K562 (cell line): Measurements from ENCODE around the gene SYNRG. TPM values are rescaled to one million over a fixed set of nuclear protein-coding genes. Genes with fewer than 3 reads are reported as not detected.

ENCODE experiments used
- ATAC-seq: fragments of 200-7000 bp; cut with Tn5 transposase; 3 replicates; pipeline ENCODE4 v1.9.1; 2020; ENCODE audit warnings: moderate library complexity
- BruUV-seq: library from RNA; stranded (reverse); fragments of 400-500 nt; replicated peaks from 2 replicates; lab custom pipeline; 2021; lab: Mats Ljungman, UMichigan
- CTCF ChIA-PET: fragments of 300-600 bp; formaldehyde crosslinking; extraction: SDS; loops from one replicate; lab custom pipeline; 2021; ENCODE audit warnings: low intra/inter-chr PET ratio; lab: Yijun Ruan, JAX
- POLR2A ChIA-PET: fragments of 300-600, 350-650 bp; sonication (Branson Sonifier 250); formaldehyde crosslinking; extraction: SDS; loops from one replicate; lab custom pipeline; 2021; ENCODE audit warnings: antibody characterized with exemption, inconsistent platforms; lab: Yijun Ruan, JAX
- DNase-seq, 4 experiments: peaks; one replicate each; pipeline versions ENCODE4 v3.0.0 to v3.0.0-alpha.2; 2011 to 2018; ENCODE audit warnings: low spot score in 3 of 4, mixed read lengths in 3 of 4; ENCODE audit errors: extremely low read depth in 1 of 4
- FAIRE-seq: peaks from 2 replicates; lab custom pipeline; 2011; peaks lifted over from hg19 to GRCh38; lab: Jason Lieb, UNC
- H2AFZ ChIP-seq: 2 replicates; pipeline ENCODE4 v1.6.0; 2011; ENCODE audit warnings: low read depth, low read length, control low read depth, inconsistent platforms
- H3K27ac ChIP-seq: fragments of 200-600 bp; 3 replicates; pipeline ENCODE4 v1.8.0; 2011; ENCODE audit warnings: low read depth, mild to moderate bottlenecking, control low read depth, inconsistent platforms, low read length, moderate library complexity, mixed read lengths; ENCODE audit errors: extremely low read depth
- H3K27me3 ChIP-seq, 2 experiments: fragments of 300-600 bp in 1 of 2; 2 replicates in 1 of 2; 3 replicates in 1 of 2; pipeline versions ENCODE4 v1.6.0 to v1.8.0; 2011; ENCODE audit warnings: inconsistent platforms in 2 of 2, low read length in 2 of 2, mild to moderate bottlenecking in 1 of 2, mixed read lengths in 1 of 2, moderate library complexity in 1 of 2; ENCODE audit not compliant: control insufficient read depth in 2 of 2, insufficient read depth in 2 of 2
- H3K36me3 ChIP-seq: fragments of 300-600 bp; 3 replicates; pipeline ENCODE4 v1.8.0; 2011; ENCODE audit warnings: mild to moderate bottlenecking, low read length, inconsistent platforms; ENCODE audit not compliant: control insufficient read depth, insufficient read depth
- H3K4me1 ChIP-seq, 2 experiments: fragments of 200-600 bp in 1 of 2; replicated peaks in 1 of 2; 2 replicates in 1 of 2; 3 replicates in 1 of 2; pipeline versions ENCODE4 v1.5.1 to v1.8.0; 2011; ENCODE audit warnings: inconsistent platforms in 2 of 2, low read length in 2 of 2, mild to moderate bottlenecking in 1 of 2, mixed read lengths in 1 of 2, moderate library complexity in 1 of 2; ENCODE audit not compliant: control insufficient read depth in 2 of 2, insufficient read depth in 2 of 2
- H3K4me2 ChIP-seq: 2 replicates; pipeline ENCODE4 v1.6.1; 2011; ENCODE audit warnings: low read length, control low read depth, inconsistent platforms, mixed read lengths; ENCODE audit not compliant: insufficient read depth
- H3K4me3 ChIP-seq: fragments of 200-600 bp; sonication (generic), shearing (Covaris generic); 2 replicates; pipeline ENCODE4 v1.5.1; 2016; ENCODE audit warnings: control low read depth, inconsistent platforms
- H3K79me2 ChIP-seq: fragments of 200-600 bp; 3 replicates; pipeline ENCODE4 v1.8.0; 2011; ENCODE audit warnings: low read length, inconsistent platforms; ENCODE audit not compliant: control insufficient read depth, insufficient read depth
- H3K9ac ChIP-seq, 2 experiments: 2 replicates each; pipeline versions ENCODE4 v1.6.0 to v1.6.1; 2011; ENCODE audit warnings: low read depth in 2 of 2, low read length in 2 of 2, control low read depth in 1 of 2, inconsistent platforms in 1 of 2, mild to moderate bottlenecking in 1 of 2, mixed read lengths in 1 of 2; ENCODE audit not compliant: insufficient read depth in 1 of 2
- H3K9me1 ChIP-seq: one replicate; pipeline ENCODE4 v1.6.0; 2011; ENCODE audit warnings: inconsistent platforms, mild to moderate bottlenecking, low read length, moderate library complexity; ENCODE audit not compliant: control insufficient read depth, insufficient read depth
- H3K9me3 ChIP-seq: replicated peaks from 2 replicates; pipeline ENCODE4 v1.5.1; 2011; ENCODE audit warnings: low read depth, low read length, inconsistent platforms; ENCODE audit not compliant: control insufficient read depth, insufficient read depth
- H4K20me1 ChIP-seq: replicated peaks from 2 replicates; pipeline ENCODE4 v1.6.1; 2011; ENCODE audit warnings: low read length, inconsistent platforms, mixed read lengths; ENCODE audit not compliant: control insufficient read depth, insufficient read depth
- ARHGAP35 ChIP-seq: fragments of 450-650 bp; IDR thresholded peaks from 2 replicates; pipeline ENCODE4 v1.6.1; 2018; ENCODE audit not compliant: partially characterized antibody
- CBFA2T3 ChIP-seq: fragments of 450-650 bp; IDR thresholded peaks from 2 replicates; pipeline ENCODE4 v1.6.1; 2017
- CEBPG ChIP-seq, 3 experiments: fragments of 200-800 bp in 1 of 3; sonication (Bioruptor generic) in 1 of 3; sonication (generic) in 1 of 3; formaldehyde crosslinking in 1 of 3; IDR thresholded peaks in 2 of 3; conservative IDR thresholded peaks in 1 of 3; 2 replicates each; pipeline versions ENCODE4 v1.6.1 to v1.8.0; 2016 to 2022; ENCODE audit warnings: missing compliant biosample characterization in 2 of 3, missing genetic modification characterization in 2 of 3, mild to moderate bottlenecking in 1 of 3, missing genetic modification reagents in 1 of 3
- CREM ChIP-seq: IDR thresholded peaks from 2 replicates; pipeline ENCODE4 v1.6.1; 2014; ENCODE audit warnings: antibody characterized with exemption, low read depth
- CUX1 ChIP-seq: fragments of 200-800 bp; sonication (Bioruptor generic); IDR thresholded peaks from 2 replicates; pipeline ENCODE4 v1.6.1; 2016; ENCODE audit warnings: missing genetic modification characterization, missing compliant biosample characterization
- DPF2 ChIP-seq: fragments of 450-650 bp; IDR thresholded peaks from 2 replicates; pipeline ENCODE4 v1.6.1; 2016
- FOXJ3 ChIP-seq: sonication (generic); formaldehyde crosslinking; IDR thresholded peaks from 2 replicates; pipeline ENCODE4 v1.4.0; 2020; ENCODE audit warnings: mild to moderate bottlenecking, missing genetic modification reagents
- HES1 ChIP-seq: fragments of 450-650 bp; IDR thresholded peaks from 2 replicates; pipeline ENCODE4 v1.6.1; 2016; ENCODE audit warnings: low read depth, mild to moderate bottlenecking, moderate library complexity
- HMG20B ChIP-seq: fragments of 250-450 bp; sonication (Bioruptor Pico); IDR thresholded peaks from 2 replicates; pipeline ENCODE4 v1.5.0; 2021; ENCODE audit warnings: mild to moderate bottlenecking
- MEF2A ChIP-seq: IDR thresholded peaks from 2 replicates; pipeline ENCODE4 v1.6.1; 2011; ENCODE audit warnings: low read depth, mild to moderate bottlenecking, low read length, moderate library complexity; ENCODE audit not compliant: control insufficient read depth
- ZNF395 ChIP-seq: fragments of 200-800 bp; sonication (Bioruptor generic); IDR thresholded peaks from 2 replicates; pipeline ENCODE4 v1.6.1; 2017; ENCODE audit warnings: missing genetic modification characterization, missing compliant biosample characterization
- ZNF696 ChIP-seq: fragments of 250-450 bp; sonication (Bioruptor Pico); conservative IDR thresholded peaks from 2 replicates; pipeline ENCODE4 v1.4.0; 2020; ENCODE audit warnings: mild to moderate bottlenecking, moderate library complexity
- WGBS: fragments of 100-300 bp; shearing (Covaris generic); methylation state at CpG from one replicate; pipeline ENCODE4 v1.1.6; 2016; ENCODE audit warnings: low coverage, mixed read lengths; ENCODE audit not compliant: insufficient coverage; ENCODE audit errors: missing lambda C conversion rate; 5-methylcytosine and 5-hydroxymethylcytosine counted together
- in situ Hi-C: fragments of 300-500 bp; cut with MboI; formaldehyde crosslinking; loops from 4 replicates; pipeline ENCODE4 v1.15.0; 2018; ENCODE audit warnings: inconsistent platforms, mixed read lengths
- intact Hi-C: fragments of 100-400 bp; cut with micrococcal nuclease; formaldehyde crosslinking; loops from 2 replicates; pipeline ENCODE4 v1.14.2; 2022
- polyA plus RNA-seq, 8 experiments: library from polyadenylated mRNA; depleted of rRNA in 4 of 8; stranded (reverse) in 5 of 8; unstranded in 3 of 8; fragments of >200 nt; fragmentation: Nextera tagmentation in 2 of 8; fragmentation: Illumina TruSeq in 1 of 8; extraction: Ambion mirVana in 2 of 8; extraction: Trizol in 1 of 8; gene quantifications; 2 replicates each; pipeline versions ENCODE4 v1.2.1 to v1.2.3, GENCODE V29; 2011 to 2014; ENCODE audit warnings: inconsistent platforms in 1 of 8, missing spikeins in 1 of 8
- total RNA-seq, 7 experiments: library from RNA; depleted of rRNA in 6 of 7; stranded (reverse); fragments of >200 nt in 6 of 7; fragmentation: Illumina TruSeq in 2 of 7; extraction: Trizol in 2 of 7; gene quantifications; 2 replicates each; pipeline versions ENCODE4 v1.2.1 to v1.2.3, GENCODE V29; 2011 to 2021; ENCODE audit warnings: low replicate concordance in 1 of 7
- TF ChIP-seq, protein P1 (sequence below): sonication (generic); formaldehyde crosslinking; IDR thresholded peaks from 2 replicates; pipeline ENCODE4 v1.9.0; 2022; ENCODE audit warnings: mild to moderate bottlenecking, missing genetic modification reagents

Gene SYNRG
- total and polyA plus RNA-seq, 9 of the 15 experiments (the other 6 are each of a cell fraction or from before 2014, with no cell fraction given), result 2.9 to 28.2 (median 15.1) TPM

DNA sequence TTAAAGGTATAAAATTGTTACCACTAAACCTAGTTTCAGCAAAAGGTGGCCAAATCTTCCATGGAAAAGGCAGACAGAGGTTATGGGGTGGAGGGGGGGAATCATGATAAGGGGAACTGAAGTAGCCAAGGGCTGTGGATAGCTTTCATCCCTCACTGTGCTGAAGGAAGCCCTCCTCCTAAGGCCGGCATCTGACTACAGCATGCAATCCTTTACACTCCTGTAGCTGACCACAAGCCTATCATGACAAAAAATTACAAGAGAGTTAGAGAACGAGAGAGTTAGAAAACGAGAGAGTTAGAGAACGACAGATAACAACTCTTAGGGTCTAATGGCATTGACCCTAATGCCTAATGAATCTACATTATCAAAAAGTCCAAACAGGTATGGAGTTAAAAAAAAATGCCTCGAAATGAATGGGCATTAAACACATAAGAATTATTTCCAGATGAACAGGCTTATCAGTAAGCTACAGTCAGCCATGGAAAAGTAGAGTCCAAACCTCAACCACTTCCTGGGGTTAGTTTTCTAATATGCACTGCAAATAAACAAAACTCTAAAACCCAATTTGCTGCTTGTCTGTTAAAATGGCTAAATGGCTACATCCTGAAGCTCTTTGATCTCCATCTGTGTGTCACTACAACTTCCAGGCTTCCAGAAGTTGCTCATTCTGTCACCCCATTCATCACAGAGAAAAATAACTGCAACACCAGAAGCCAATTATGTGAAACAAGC, 89.8 kb downstream of the SYNRG start:
- ATAC-seq (peak; percentile 70), DNase-seq (peak in 3 of 4 experiments; percentile 28 to 35 (median 33)), FAIRE-seq (no peak)
- Histone ChIP-seq H3K9me1 (no peaks in the 10 kb centered on the region), H3K27me3 (no peaks in the 10 kb centered on the region), H3K4me3 (no peak overlapping the region), H3K4me1 (peaks cover 0 to 14% of the 10 kb centered on the region in 2 experiments; a peak in 4 of 5 replicates), H3K27ac (peak overlapping the region; percentile 46; the same call in 2 of the 3 replicates), H2AFZ (no peak overlapping the region), H3K9me3 (no peaks in the 10 kb centered on the region), H4K20me1 (no peaks in the 10 kb centered on the region), H3K9ac (0 out of 4 replicates have a peak overlapping the region, but pooled peaks of 1 of the 2 experiments have one; percentile 10), H3K79me2 (no peaks in the 10 kb centered on the region), H3K4me2 (no peak overlapping the region; the same call in 1 of the 2 replicates), H3K36me3 (peaks cover 60% of the 10 kb centered on the region; the same call in 2 of the 3 replicates)
- WGBS, result 12% methylated on average over 5 of the region's 5 CpGs
- BruUV-seq, result no TSS peak
- intact Hi-C loops, result no loop called here
- CTCF ChIA-PET, result no interaction called here
- in situ Hi-C loops, result no loop called here
- POLR2A ChIA-PET, result interaction anchor here (1.3 to 1.4 kb wide), 2 partner anchors 17 to 28 kb away, joined by 3 to 4 read pairs; no protein-coding TSS in a partner anchor
- TF ChIP-seq HMG20B, result no peak
- no peak for TF ChIP-seq MEF2A
- TF ChIP-seq HES1, result no peak
- TF ChIP-seq CEBPG (CRISPR knock-in tag; IDR thresholded peaks at IDR 0.05), result no peak
- TF ChIP-seq CEBPG (tag; conservative IDR thresholded peaks at IDR 0.05 in 1 of 2, IDR thresholded peaks at IDR 0.05 in 1 of 2), result no peak
- TF ChIP-seq, protein P1, sequence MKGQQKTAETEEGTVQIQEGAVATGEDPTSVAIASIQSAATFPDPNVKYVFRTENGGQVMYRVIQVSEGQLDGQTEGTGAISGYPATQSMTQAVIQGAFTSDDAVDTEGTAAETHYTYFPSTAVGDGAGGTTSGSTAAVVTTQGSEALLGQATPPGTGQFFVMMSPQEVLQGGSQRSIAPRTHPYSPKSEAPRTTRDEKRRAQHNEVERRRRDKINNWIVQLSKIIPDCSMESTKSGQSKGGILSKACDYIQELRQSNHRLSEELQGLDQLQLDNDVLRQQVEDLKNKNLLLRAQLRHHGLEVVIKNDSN (CRISPR knock-in tag), result no peak
- peak; percentile 30 for TF ChIP-seq CBFA2T3
- no peak for TF ChIP-seq ARHGAP35
- TF ChIP-seq ZNF696 (CRISPR knock-in tag), result no peak
- TF ChIP-seq CREM, result no peak
- TF ChIP-seq CUX1, result no peak
- 0 out of 2 replicates have a peak, but pooled peaks have one; percentile 25 for TF ChIP-seq DPF2
- no peak for TF ChIP-seq FOXJ3 (CRISPR knock-in tag)
- 0 out of 2 replicates have a peak, but pooled peaks have one; percentile 58 for TF ChIP-seq ZNF395 (CRISPR knock-in tag)
